ENCODE results near the gene PFKM. TPM values are rescaled to one million over a fixed set of nuclear protein-coding genes. Genes with fewer than 3 reads are reported as not detected.
A peak's percentile ranks its signal among the peaks of the same experiment; 100 is the strongest.
"Not testable (repeated sequence)": the region's sequence is repeated elsewhere in the genome, so short reads cannot be mapped to it uniquely, and the experiment has no call there.

PFKM gene
- total and polyA plus RNA-seq, 4 donors = 105 to 145 (median 130) TPM

- DNase-seq (ENCODE audit: low read depth in 4 of 6, low spot score in 6 of 6) = no peak
- Histone ChIP-seq H3K27ac (ENCODE audit: low read depth, low read length) (peak overlapping the region; percentile 98), H3K9me3 (ENCODE audit: control insufficient read depth, insufficient read depth, low read length) (no peaks in the 10 kb centered on the region), H3K36me3 (ENCODE audit: control insufficient read depth, insufficient read depth, low read length) (no peaks in the 10 kb centered on the region), H3K4me1 (ENCODE audit: control insufficient read depth, insufficient read depth, low read length) (peaks cover 3% of the 10 kb centered on the region), H3K4me3 (ENCODE audit: low read depth, low read length) (peak overlapping the region; percentile 93), H3K27me3 (ENCODE audit: control insufficient read depth, insufficient read depth, low read length) (no peaks in the 10 kb centered on the region)
- 83% methylated on average over 2 of the region's 5 CpGs for WGBS (ENCODE audit: insufficient coverage)
Observed at GRCh38 chr12:48106681-48107613, 12.2 kb upstream of the PFKM start.

DNA sequence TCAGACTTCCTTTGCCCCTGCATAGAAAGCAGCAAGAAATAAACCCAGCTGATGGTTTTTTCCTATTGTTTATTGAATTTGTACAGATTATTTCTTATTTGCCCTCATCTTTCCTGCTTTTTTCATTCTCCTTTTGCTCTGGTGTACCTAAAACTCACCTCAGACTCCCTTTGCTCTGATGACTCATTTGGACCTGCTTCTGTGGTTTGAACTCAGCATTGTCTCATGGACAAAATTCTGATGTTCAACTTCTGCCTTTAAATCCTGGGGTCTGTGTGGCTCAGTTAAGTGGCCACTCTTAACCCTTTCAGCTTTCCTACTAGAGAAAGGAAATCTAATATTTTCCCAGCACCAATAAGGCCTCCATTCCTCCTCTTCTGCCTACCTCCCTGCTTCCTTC, 9.7 kb upstream of the PFKM start:
- Histone ChIP-seq H3K4me3 (ENCODE audit: low read depth, low read length) (no peak overlapping the region), H3K27me3 (ENCODE audit: control insufficient read depth, insufficient read depth, low read length) (no peaks in the 10 kb centered on the region), H3K27ac (ENCODE audit: low read depth, low read length) (no peak overlapping the region), H3K36me3 (ENCODE audit: control insufficient read depth, insufficient read depth, low read length) (no peaks in the 10 kb centered on the region), H3K9me3 (ENCODE audit: control insufficient read depth, insufficient read depth, low read length) (no peaks in the 10 kb centered on the region), H3K4me1 (ENCODE audit: control insufficient read depth, insufficient read depth, low read length) (peaks cover 3% of the 10 kb centered on the region)
- DNase-seq (ENCODE audit: low read depth in 4 of 6, low spot score in 6 of 6) = no peak

- H3K36me3 ChIP-seq (ENCODE audit: control insufficient read depth, insufficient read depth, low read length) = no peaks in the 10 kb centered on the region
- H3K27ac ChIP-seq (ENCODE audit: low read depth, low read length) = no peak overlapping the region
- H3K27me3 ChIP-seq (ENCODE audit: control insufficient read depth, insufficient read depth, low read length) = no peaks in the 10 kb centered on the region
- WGBS (ENCODE audit: insufficient coverage) = no CpG with 5 or more reads among the region's 1 CpG
- no peak overlapping the region for H3K4me3 ChIP-seq (ENCODE audit: low read depth, low read length)
- no peak for DNase-seq (ENCODE audit: low read depth in 4 of 6, low spot score in 6 of 6)
- H3K4me1 ChIP-seq (ENCODE audit: control insufficient read depth, insufficient read depth, low read length) = peaks cover 3% of the 10 kb centered on the region
- no peaks in the 10 kb centered on the region for H3K9me3 ChIP-seq (ENCODE audit: control insufficient read depth, insufficient read depth, low read length)
Observed at GRCh38 chr12:48110691-48111311, 8.4 kb upstream of the PFKM start.

DNA sequence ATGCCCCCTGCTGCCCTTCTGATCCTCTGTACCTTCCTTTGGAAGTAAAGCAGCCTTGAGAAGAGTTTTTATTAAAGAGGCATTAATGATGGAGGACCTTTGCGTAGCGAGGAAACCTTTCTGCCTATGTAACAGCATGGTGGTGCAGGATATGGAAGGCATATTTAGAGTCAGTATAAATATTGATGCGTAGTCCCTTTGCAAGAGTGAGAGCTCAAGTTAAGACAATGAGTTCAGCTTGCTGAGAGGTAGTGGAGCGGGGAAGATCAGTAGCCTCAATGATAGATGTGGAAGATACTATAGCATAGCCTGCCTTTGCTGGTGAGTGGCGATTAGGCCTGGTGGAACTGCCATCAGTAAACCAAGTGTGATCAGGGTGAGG, 7.9 kb upstream of the PFKM start:
- WGBS (ENCODE audit: insufficient coverage) = 97% methylated on average over 5 of the region's 5 CpGs
- not testable (repeated sequence) for H3K9me3 ChIP-seq (ENCODE audit: control insufficient read depth, insufficient read depth, low read length); H3K4me1 ChIP-seq (ENCODE audit: control insufficient read depth, insufficient read depth, low read length); H3K4me3 ChIP-seq (ENCODE audit: low read depth, low read length); H3K27me3 ChIP-seq (ENCODE audit: control insufficient read depth, insufficient read depth, low read length); DNase-seq (ENCODE audit: low read depth in 4 of 6, low spot score in 6 of 6); H3K27ac ChIP-seq (ENCODE audit: low read depth, low read length); H3K36me3 ChIP-seq (ENCODE audit: control insufficient read depth, insufficient read depth, low read length)

GRCh38 chr12:48115957-48116356, 3.2 kb upstream of the PFKM start:
- Histone ChIP-seq H3K4me3 (ENCODE audit: low read depth, low read length) (no peak overlapping the region), H3K27me3 (ENCODE audit: control insufficient read depth, insufficient read depth, low read length) (no peaks in the 10 kb centered on the region), H3K4me1 (ENCODE audit: control insufficient read depth, insufficient read depth, low read length) (peaks cover 6% of the 10 kb centered on the region), H3K27ac (ENCODE audit: low read depth, low read length) (no peak overlapping the region), H3K9me3 (ENCODE audit: control insufficient read depth, insufficient read depth, low read length) (no peaks in the 10 kb centered on the region), H3K36me3 (ENCODE audit: control insufficient read depth, insufficient read depth, low read length) (no peaks in the 10 kb centered on the region)
- DNase-seq (ENCODE audit: low read depth in 4 of 6, low spot score in 6 of 6) = no peak
- 94% methylated on average over 1 of the region's 1 CpG for WGBS (ENCODE audit: insufficient coverage)

DNA sequence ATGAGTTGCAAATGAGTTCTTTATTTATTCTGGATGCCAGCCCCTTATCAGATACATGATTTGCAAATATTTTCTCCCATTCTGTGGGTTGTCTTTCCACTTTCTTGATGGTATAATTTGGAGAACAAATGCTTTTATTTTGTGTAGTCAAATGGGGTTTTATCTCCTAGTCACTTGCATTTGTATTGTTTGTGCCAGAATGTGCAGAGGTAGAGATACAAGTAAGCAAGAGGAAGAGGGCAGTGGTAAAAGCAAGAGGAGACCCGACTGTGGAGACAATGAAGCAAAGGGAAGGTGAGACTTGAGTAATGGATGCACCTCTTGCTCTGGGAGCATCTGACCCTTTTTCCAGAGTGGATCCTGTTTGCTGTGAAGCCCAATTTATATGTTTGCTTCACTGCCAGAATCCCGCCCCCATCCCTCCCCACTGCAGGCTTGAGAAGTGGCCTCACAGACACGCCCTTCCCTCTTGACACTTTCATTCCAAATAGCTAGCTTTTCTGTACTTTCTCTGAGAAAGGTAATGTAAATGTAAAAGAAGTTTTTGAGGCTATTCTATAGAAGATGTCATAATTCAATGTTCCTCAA, 786 bp upstream of the PFKM start:
- peaks cover 9% of the 10 kb centered on the region for H3K4me1 ChIP-seq (ENCODE audit: control insufficient read depth, insufficient read depth, low read length)
- H3K36me3 ChIP-seq (ENCODE audit: control insufficient read depth, insufficient read depth, low read length) = no peaks in the 10 kb centered on the region
- H3K9me3 ChIP-seq (ENCODE audit: control insufficient read depth, insufficient read depth, low read length) = no peaks in the 10 kb centered on the region
- H3K27me3 ChIP-seq (ENCODE audit: control insufficient read depth, insufficient read depth, low read length) = no peaks in the 10 kb centered on the region
- WGBS (ENCODE audit: insufficient coverage) = 17% methylated on average over 2 of the region's 3 CpGs
- H3K4me3 ChIP-seq (ENCODE audit: low read depth, low read length) = peak overlapping the region; percentile 91
- DNase-seq (ENCODE audit: low read depth in 4 of 6, low spot score in 6 of 6) = peak in 1 of 6 donors; percentile 11
- H3K27ac ChIP-seq (ENCODE audit: low read depth, low read length) = peak overlapping the region; percentile 83

GRCh38 chr12:48119834-48120195, 651 bp downstream of the PFKM start:
- Histone ChIP-seq H3K4me3 (ENCODE audit: low read depth, low read length) (peak overlapping the region; percentile 91), H3K4me1 (ENCODE audit: control insufficient read depth, insufficient read depth, low read length) (peaks cover 9% of the 10 kb centered on the region), H3K36me3 (ENCODE audit: control insufficient read depth, insufficient read depth, low read length) (no peaks in the 10 kb centered on the region), H3K27me3 (ENCODE audit: control insufficient read depth, insufficient read depth, low read length) (no peaks in the 10 kb centered on the region), H3K27ac (ENCODE audit: low read depth, low read length) (peak overlapping the region; percentile 83), H3K9me3 (ENCODE audit: control insufficient read depth, insufficient read depth, low read length) (no peaks in the 10 kb centered on the region)
- DNase-seq (ENCODE audit: low read depth in 4 of 6, low spot score in 6 of 6) = peak in 2 of 6 donors; percentile 3 to 71
- WGBS (ENCODE audit: insufficient coverage) = 0% methylated on average over 4 of the region's 5 CpGs

DNA sequence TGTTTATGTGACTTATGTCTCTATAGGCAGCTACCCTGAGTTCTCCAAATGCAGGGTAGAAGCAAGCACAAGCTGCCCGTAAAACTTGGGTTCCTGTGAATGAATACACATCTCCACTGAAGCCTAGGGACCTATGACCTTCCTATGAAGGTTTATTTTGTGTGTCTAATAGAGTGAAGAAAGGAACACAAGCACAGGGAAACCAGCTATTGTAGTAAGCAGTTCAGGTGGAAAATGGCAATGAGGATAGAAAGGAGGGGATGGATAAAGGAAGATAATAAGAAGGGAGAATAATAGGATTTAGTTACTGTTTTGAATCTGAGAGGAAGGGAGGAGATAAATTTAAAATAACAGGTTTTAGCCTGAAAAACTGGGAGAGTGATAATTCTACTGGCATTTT, 2.4 kb downstream of the PFKM start:
- DNase-seq (ENCODE audit: low read depth in 4 of 6, low spot score in 6 of 6) = no peak
- no peaks in the 10 kb centered on the region for H3K9me3 ChIP-seq (ENCODE audit: control insufficient read depth, insufficient read depth, low read length)
- no peaks in the 10 kb centered on the region for H3K27me3 ChIP-seq (ENCODE audit: control insufficient read depth, insufficient read depth, low read length)
- peaks cover 9% of the 10 kb centered on the region for H3K4me1 ChIP-seq (ENCODE audit: control insufficient read depth, insufficient read depth, low read length)
- WGBS (ENCODE audit: insufficient coverage) = no CpG with 5 or more reads among the region's 1 CpG
- no peak overlapping the region for H3K27ac ChIP-seq (ENCODE audit: low read depth, low read length)
- H3K36me3 ChIP-seq (ENCODE audit: control insufficient read depth, insufficient read depth, low read length) = peaks cover 3% of the 10 kb centered on the region
- no peak overlapping the region for H3K4me3 ChIP-seq (ENCODE audit: low read depth, low read length)

GRCh38 chr12:48122065-48122834, 3.1 kb downstream of the PFKM start:
- WGBS (ENCODE audit: insufficient coverage) = 64% methylated on average over 1 of the region's 2 CpGs
- no peak for DNase-seq (ENCODE audit: low read depth in 4 of 6, low spot score in 6 of 6)
- Histone ChIP-seq H3K27ac (ENCODE audit: low read depth, low read length) (no peak overlapping the region), H3K4me1 (ENCODE audit: control insufficient read depth, insufficient read depth, low read length) (peaks cover 9% of the 10 kb centered on the region), H3K4me3 (ENCODE audit: low read depth, low read length) (no peak overlapping the region), H3K27me3 (ENCODE audit: control insufficient read depth, insufficient read depth, low read length) (no peaks in the 10 kb centered on the region), H3K36me3 (ENCODE audit: control insufficient read depth, insufficient read depth, low read length) (peaks cover 3% of the 10 kb centered on the region), H3K9me3 (ENCODE audit: control insufficient read depth, insufficient read depth, low read length) (no peaks in the 10 kb centered on the region)

Measured in spinal cord (tissue), 10 donors.